Jurkat, Clone E6-1 (cell line): ENCODE data around the gene C1QTNF1.

ENCODE experiments used
- DNase-seq: peaks from one replicate; pipeline ENCODE4 v3.0.0-alpha.2; 2011; ENCODE audit warnings: low read depth, low spot score
- H3K4me3 ChIP-seq: 2 replicates; pipeline ENCODE4 v1.5.1; 2011; ENCODE audit warnings: mild to moderate bottlenecking, low read length, control low read depth, moderate library complexity

The C1QTNF1 gene

GRCh38 chr17:79085154-79085920 lies 61.4 kb downstream of the C1QTNF1 start:
- no peak for DNase-seq
- H3K4me3 ChIP-seq, result no peak overlapping the region

DNA sequence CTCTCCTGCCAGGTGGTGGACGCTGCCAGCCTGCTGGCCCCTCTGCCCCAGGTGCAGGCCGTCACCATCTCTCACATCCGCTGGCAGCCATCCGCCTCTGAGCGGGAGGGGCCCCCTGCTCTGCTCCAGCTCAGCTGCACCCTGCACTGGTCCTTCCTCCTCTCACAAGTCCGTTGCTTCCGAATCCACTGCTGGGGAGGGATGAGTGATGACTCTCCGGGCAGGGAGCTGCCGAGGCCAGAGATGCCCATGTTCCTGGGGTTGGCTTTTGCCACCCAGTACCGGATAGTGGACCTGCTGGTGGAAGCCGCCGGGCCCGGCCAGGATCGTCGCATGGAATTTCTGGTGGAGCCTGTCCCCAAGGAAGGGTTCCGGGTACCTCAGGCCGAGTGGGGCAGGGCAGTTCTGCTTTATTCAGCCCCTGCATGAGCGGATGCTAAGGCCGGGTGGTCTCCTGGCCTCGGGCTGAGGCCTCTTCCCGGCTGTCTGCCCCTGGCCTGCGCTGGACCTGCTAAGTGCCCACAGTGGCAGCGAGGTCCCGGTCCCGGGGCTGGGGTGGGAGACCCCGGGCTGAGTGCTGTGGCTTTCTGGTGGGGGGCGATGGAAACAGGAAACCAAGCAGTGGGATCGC lies 62.1 kb downstream of the C1QTNF1 start:
- no peak overlapping the region for H3K4me3 ChIP-seq
- no peak for DNase-seq

- no peak overlapping the region for H3K4me3 ChIP-seq
- DNase-seq, result no peak
Observed at GRCh38 chr17:79086609-79087427, 62.8 kb downstream of the C1QTNF1 start.

- peak; percentile 28 for DNase-seq
- H3K4me3 ChIP-seq, result no peak overlapping the region
Observed at GRCh38 chr17:79087428-79088143, 63.6 kb downstream of the C1QTNF1 start.

DNA sequence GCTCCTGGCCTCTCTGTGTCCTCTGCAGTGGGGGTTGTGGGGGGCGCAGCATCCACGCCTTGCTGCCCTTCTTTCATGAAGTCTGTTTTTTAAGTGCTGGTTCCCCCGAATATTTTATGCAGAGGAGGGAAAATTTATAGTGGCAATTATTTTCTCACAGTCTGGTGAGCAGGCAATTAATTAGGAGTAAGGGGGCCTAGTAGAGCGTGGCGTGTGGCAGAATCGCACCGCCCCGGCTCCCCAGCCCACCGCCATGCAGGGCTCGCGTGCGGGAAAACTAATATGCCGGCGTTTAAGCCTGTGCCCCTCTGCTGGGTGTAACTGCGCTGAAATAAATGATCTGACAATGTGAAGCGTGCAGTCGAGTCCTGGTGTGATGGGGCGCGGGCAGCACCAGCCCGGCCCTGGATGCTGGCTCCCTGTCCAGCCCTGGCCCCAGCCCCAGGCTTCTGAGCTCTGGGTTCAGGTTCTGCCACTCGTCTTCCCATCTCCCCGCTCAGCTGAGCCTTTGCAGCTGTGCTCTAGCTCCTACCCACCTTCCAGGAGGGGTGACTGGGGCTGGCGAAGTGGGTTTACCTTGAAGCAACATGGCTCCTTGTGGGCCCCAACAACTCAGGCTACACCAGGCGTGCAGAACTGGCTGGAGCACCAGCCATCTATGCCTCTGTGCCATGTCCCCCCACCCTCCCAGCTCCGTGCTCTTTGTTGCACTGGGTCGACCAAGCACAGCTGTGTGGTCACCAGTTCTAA lies 64.5 kb downstream of the C1QTNF1 start:
- DNase-seq, result no peak
- H3K4me3 ChIP-seq, result no peak overlapping the region

GRCh38 chr17:79088997-79089328 lies 65.0 kb downstream of the C1QTNF1 start:
- H3K4me3 ChIP-seq, result no peak overlapping the region
- DNase-seq, result no peak

DNA sequence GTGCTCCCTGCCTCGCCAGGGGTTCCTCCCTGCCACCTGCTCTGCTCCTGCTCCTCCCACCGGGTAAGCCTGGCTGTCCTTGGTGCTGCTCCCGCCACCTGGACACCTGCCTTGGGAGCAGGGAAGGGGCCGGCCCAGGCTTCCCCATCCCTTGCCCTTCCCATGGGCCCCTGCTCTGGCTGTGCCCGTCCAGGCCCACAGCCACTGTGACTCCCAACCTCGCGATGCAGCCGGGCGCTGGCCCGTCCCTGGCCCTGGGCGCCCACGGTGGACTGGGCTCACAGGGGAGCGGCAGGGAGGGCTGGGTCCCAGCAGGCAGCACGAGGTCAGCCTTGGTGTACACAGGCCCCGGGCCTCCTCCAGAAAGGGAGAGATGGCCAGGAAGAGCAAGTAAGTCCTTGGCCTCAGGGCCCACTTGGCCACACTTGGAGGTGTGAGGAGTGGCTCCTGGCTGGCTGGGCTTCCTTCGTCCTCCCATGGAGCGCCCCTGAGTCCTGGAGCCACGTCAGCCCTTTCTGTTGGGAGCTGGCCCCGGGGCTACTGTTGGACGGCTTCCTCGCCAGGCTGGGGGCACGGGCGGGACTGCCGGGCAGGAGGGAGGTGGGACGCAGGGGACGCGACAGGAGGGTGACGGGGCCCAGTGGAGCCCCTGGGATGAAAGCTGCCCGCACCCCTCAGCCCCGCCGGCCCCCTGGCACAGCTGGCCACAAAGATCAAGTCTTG lies 65.9 kb downstream of the C1QTNF1 start:
- DNase-seq, result no peak
- H3K4me3 ChIP-seq, result no peak overlapping the region

DNA sequence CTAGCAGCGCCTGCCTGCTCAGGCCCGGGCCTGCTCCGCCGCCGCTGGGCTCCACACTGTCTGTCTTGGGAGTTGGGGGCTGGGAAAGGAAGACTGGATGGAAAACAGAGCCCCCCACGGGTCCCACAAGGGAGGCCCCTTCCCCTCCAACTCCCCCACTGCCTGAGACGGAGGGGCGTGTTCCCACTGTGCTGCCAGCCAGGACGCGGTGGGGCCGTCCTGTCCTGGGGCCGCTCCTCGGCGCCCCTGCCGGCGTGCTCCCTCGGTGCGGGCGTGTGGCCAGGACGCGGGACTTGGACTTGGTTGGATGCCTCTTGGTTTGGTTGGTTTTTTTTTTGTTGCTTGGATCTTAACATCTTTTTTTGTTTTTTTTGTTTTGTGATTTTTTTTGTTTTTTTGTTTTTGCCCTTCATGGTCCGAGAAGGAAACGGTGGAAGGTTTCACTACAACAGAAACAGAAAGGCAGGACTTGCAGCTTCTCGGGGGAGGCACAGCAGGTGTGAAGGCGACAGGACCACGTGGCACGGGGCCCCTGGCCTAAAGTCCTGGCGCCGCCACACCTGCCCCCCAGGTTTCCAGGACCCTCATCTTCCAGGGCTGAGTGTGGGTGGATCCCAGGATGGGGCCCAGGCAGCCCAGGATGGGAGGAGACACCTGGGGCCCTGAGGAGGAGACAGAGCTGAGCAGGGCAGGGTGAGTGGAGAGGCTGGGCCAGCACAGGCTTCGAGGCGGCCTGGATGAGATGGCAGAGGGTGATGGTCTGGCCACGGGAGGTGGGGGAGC lies 66.7 kb downstream of the C1QTNF1 start:
- no peak overlapping the region for H3K4me3 ChIP-seq
- no peak for DNase-seq

- DNase-seq, result no peak
- H3K4me3 ChIP-seq, result no peak overlapping the region
Observed at GRCh38 chr17:79091226-79091670, 67.3 kb downstream of the C1QTNF1 start.

GRCh38 chr17:79092567-79092966 lies 68.6 kb downstream of the C1QTNF1 start:
- no peak for DNase-seq
- no peak overlapping the region for H3K4me3 ChIP-seq

- H3K4me3 ChIP-seq, result no peak overlapping the region
- peak; percentile 21 for DNase-seq
Observed at GRCh38 chr17:79093270-79093669, 69.3 kb downstream of the C1QTNF1 start.

DNA sequence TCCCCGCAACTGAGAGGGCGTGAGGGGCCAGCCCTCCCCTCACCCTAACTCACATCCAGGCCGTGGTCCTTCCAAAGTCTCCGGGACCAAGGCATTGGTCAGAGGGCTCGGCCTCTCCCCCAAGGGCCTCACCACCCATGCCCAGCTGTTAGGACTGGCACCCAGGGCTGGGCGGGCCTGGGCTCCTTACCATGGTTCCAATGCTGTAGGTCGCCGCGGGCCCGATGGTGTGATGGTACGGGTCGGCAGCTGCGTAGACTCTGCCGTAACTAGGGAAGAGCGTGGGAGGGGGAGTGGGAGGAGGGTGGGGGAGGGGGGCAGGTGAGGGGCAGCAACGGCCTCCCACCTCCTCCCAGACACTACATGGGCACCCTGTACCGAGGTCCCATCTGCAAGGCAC lies 70.3 kb downstream of the C1QTNF1 start:
- DNase-seq, result no peak
- H3K4me3 ChIP-seq, result no peak overlapping the region

DNA sequence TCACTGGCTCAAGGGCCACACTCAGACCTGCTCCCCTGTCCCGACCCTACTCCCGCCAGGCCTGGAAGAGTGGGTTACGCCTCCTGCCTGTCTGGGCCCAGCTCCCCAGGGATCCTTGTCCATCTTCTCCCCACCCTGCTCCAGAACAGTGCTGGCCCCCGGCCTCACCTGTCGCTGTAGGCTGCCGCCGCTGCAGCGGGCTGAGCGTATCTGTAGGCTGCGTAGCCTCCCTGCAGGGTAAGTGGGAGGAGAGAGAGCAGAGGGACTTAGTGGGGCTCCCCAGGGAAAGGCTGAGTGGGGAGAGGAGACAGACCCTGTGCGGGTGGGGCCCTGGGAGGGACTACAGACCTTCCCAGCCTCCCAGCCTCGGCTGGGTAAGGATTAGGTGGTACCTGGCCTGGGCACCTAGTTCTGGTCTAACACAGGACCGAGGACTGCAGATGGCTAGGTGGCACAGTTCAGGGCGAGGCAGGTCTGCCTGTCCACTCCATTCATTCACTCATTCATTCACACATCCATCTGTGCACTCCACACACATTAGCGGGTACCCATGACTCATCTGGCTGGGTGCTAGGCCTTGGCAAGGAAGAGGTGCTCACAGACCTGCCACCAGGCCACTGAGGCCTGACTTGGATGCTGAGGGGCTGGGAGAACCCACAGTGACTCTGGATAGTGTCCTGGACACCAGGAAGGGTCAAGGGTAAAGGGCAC lies 71.5 kb downstream of the C1QTNF1 start:
- H3K4me3 ChIP-seq, result no peak overlapping the region
- DNase-seq, result no peak

- H3K4me3 ChIP-seq, result no peak overlapping the region
- no peak for DNase-seq
Observed at GRCh38 chr17:79096477-79096876, 72.5 kb downstream of the C1QTNF1 start.

- no peak for DNase-seq
- no peak overlapping the region for H3K4me3 ChIP-seq
Observed at GRCh38 chr17:79097226-79098055, 73.5 kb downstream of the C1QTNF1 start.

DNA sequence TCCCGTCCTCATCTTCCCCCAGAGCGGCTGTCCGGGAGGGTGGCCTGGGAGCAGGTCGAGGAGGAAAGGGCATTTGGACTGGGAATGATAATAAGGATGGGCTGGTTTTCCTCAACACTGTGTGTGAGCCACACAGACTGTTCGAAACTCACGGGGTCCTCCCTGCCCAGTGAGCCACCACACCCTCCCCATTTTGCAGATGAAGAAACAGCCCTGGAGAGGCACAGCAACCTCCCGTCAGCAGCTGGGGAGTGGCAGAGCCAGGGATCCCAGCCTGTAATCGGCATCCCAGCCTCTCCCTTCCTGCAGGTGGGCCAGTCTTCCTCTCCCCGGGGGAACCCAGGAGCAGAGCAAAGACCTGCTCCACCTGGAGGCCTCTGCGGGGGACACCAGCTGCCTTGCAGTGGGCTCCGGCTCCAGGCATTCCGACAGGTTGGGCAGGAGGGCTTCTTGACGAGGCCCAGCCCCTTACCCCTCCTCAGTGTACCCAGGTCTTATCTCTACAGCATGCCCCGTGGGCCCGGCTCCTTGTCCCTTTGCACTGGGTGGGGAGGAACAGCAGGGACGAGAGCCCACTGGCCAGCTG lies 74.4 kb downstream of the C1QTNF1 start:
- no peak overlapping the region for H3K4me3 ChIP-seq
- DNase-seq, result no peak
